HepG2 (cell line): Measurements from ENCODE around the gene SLC2A10. TPM values are rescaled to one million over a fixed set of nuclear protein-coding genes. Genes with fewer than 3 reads are reported as not detected.

Source experiments
- EP300 ChIP-seq, 3 experiments: sonication (generic) in 1 of 3; formaldehyde crosslinking in 1 of 3; IDR thresholded peaks; 2 replicates each; pipeline versions ENCODE4 v1.5.1 to v1.6.1; 2011 to 2020; ENCODE audit warnings: low read depth in 2 of 3, low read length in 2 of 3, borderline replicate concordance in 1 of 3, improper control_type of control experiment in 1 of 3, mild to moderate bottlenecking in 1 of 3, missing genetic modification reagents in 1 of 3, moderate library complexity in 1 of 3
- FOXO1 ChIP-seq: sonication (generic); formaldehyde crosslinking; IDR thresholded peaks from 2 replicates; pipeline ENCODE4 v1.4.0; 2020; ENCODE audit warnings: missing genetic modification reagents
- LCORL ChIP-seq, 2 experiments: fragments of 450-650 bp in 1 of 2; sonication (generic) in 1 of 2; formaldehyde crosslinking in 1 of 2; IDR thresholded peaks; 2 replicates each; pipeline versions ENCODE4 v1.5.0 to v1.6.1; 2017 to 2020; ENCODE audit warnings: antibody characterized with exemption in 1 of 2, missing genetic modification reagents in 1 of 2
- ZBTB42 ChIP-seq: sonication (generic); formaldehyde crosslinking; IDR thresholded peaks from 2 replicates; pipeline ENCODE4 v1.5.0; 2020; ENCODE audit warnings: mild to moderate bottlenecking, missing genetic modification reagents
- ZNF556 ChIP-seq: sonication (generic); formaldehyde crosslinking; IDR thresholded peaks from 2 replicates; pipeline ENCODE4 v1.4.0; 2020; ENCODE audit warnings: mild to moderate bottlenecking, missing genetic modification reagents, borderline replicate concordance
- ZNF780A ChIP-seq: sonication (generic); formaldehyde crosslinking; IDR thresholded peaks from 2 replicates; pipeline ENCODE4 v1.8.0; 2022; ENCODE audit warnings: mild to moderate bottlenecking, missing genetic modification reagents, moderate library complexity
- polyA plus RNA-seq, 8 experiments: library from polyadenylated mRNA; depleted of rRNA in 3 of 8; stranded (reverse) in 7 of 8; unstranded in 1 of 8; fragments of >200 nt; fragmentation: Illumina TruSeq in 4 of 8; extraction: Trizol in 4 of 8; gene quantifications; 2 replicates each; pipeline versions ENCODE4 v1.2.1 to v1.2.3, GENCODE V29; 2011 to 2016; ENCODE audit warnings: low read depth in 4 of 8, missing spikeins in 1 of 8, mixed read lengths in 1 of 8; ENCODE audit not compliant: insufficient read depth in 1 of 8
- total RNA-seq, 5 experiments: library from RNA; depleted of rRNA; stranded (reverse); fragments of >200 nt; fragmentation: Illumina TruSeq; extraction: Trizol; gene quantifications; 2 replicates each; pipeline ENCODE4 v1.2.3, GENCODE V29; 2016; ENCODE audit warnings: low read depth in 1 of 5
- TF ChIP-seq, protein P1 (sequence below): sonication (generic); formaldehyde crosslinking; IDR thresholded peaks from 2 replicates; pipeline ENCODE4 v1.4.0; 2020; ENCODE audit warnings: missing genetic modification reagents, low read depth, mild to moderate bottlenecking, borderline replicate concordance
- TF ChIP-seq, protein P2 (sequence below): sonication (generic); formaldehyde crosslinking; IDR thresholded peaks from 2 replicates; pipeline ENCODE4 v1.4.0; 2020; ENCODE audit warnings: mild to moderate bottlenecking, missing genetic modification reagents
- TF ChIP-seq, protein P3 (sequence below): sonication (generic); formaldehyde crosslinking; IDR thresholded peaks from 2 replicates; pipeline ENCODE4 v1.4.0; 2020; ENCODE audit warnings: missing genetic modification reagents
- TF ChIP-seq, protein P4 (sequence below): sonication (generic); formaldehyde crosslinking; IDR thresholded peaks from 2 replicates; pipeline ENCODE4 v1.4.0; 2020; ENCODE audit warnings: missing genetic modification reagents, borderline replicate concordance

SLC2A10 gene
- total and polyA plus RNA-seq, 2 of the 13 experiments (the other 11 are each of a cell fraction or from before 2014, with no cell fraction given), result 16.0 to 18.4 TPM

DNA sequence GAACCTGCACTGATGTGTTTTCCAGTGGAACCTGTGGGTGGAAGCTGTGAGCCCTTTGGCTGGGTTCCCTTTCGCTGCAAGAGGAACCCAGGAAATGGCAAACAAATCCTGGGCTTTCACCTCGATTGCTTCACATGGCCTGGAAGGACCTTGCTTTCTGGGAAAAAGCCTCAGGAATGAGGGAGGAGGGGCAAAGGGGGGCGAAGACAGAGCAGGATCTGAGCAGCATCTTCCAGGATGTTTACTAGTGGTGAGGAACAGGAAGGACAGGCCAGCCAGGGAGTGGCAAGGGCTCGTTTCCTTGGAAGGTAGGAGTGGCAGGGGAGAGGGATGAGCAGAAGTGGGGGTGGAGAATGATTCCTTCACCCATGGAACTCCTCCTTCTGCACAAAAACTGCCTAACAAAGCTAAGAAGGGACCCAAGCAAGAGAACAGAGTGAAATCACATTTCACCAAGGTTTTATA, 5.9 kb downstream of the SLC2A10 start (continued):
- TF ChIP-seq EP300 (IDR thresholded peaks at IDR 0.05; ENCODE audit: low read depth in 2 of 2, low read length in 2 of 2) (peak in 1 of 2 experiments; percentile 24; a peak in 1 of 4 replicates), EP300 (CRISPR knock-in tag; IDR thresholded peaks at IDR 0.05; ENCODE audit: borderline replicate concordance) (0 out of 2 replicates have a peak, but pooled peaks have one; percentile 18), FOXO1 (CRISPR knock-in tag) (0 out of 2 replicates have a peak, but pooled peaks have one; percentile 29), LCORL (IDR thresholded peaks at IDR 0.05) (no peak), LCORL (CRISPR knock-in tag; IDR thresholded peaks at IDR 0.05) (0 out of 2 replicates have a peak, but pooled peaks have one; percentile 42), ZNF780A (no peak), ZNF556 (CRISPR knock-in tag) (no peak), ZBTB42 (CRISPR knock-in tag) (no peak)
- TF ChIP-seq, protein P1, sequence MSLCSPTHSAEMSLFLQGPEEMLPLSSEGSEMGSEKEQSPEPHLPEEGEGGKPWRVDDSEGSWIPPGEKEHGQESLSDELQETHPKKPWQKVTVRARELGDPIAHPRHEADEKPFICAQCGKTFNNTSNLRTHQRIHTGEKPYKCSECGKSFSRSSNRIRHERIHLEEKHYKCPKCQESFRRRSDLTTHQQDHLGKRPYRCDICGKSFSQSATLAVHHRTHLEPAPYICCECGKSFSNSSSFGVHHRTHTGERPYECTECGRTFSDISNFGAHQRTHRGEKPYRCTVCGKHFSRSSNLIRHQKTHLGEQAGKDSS (CRISPR knock-in tag), result no peak
- TF ChIP-seq, protein P2, sequence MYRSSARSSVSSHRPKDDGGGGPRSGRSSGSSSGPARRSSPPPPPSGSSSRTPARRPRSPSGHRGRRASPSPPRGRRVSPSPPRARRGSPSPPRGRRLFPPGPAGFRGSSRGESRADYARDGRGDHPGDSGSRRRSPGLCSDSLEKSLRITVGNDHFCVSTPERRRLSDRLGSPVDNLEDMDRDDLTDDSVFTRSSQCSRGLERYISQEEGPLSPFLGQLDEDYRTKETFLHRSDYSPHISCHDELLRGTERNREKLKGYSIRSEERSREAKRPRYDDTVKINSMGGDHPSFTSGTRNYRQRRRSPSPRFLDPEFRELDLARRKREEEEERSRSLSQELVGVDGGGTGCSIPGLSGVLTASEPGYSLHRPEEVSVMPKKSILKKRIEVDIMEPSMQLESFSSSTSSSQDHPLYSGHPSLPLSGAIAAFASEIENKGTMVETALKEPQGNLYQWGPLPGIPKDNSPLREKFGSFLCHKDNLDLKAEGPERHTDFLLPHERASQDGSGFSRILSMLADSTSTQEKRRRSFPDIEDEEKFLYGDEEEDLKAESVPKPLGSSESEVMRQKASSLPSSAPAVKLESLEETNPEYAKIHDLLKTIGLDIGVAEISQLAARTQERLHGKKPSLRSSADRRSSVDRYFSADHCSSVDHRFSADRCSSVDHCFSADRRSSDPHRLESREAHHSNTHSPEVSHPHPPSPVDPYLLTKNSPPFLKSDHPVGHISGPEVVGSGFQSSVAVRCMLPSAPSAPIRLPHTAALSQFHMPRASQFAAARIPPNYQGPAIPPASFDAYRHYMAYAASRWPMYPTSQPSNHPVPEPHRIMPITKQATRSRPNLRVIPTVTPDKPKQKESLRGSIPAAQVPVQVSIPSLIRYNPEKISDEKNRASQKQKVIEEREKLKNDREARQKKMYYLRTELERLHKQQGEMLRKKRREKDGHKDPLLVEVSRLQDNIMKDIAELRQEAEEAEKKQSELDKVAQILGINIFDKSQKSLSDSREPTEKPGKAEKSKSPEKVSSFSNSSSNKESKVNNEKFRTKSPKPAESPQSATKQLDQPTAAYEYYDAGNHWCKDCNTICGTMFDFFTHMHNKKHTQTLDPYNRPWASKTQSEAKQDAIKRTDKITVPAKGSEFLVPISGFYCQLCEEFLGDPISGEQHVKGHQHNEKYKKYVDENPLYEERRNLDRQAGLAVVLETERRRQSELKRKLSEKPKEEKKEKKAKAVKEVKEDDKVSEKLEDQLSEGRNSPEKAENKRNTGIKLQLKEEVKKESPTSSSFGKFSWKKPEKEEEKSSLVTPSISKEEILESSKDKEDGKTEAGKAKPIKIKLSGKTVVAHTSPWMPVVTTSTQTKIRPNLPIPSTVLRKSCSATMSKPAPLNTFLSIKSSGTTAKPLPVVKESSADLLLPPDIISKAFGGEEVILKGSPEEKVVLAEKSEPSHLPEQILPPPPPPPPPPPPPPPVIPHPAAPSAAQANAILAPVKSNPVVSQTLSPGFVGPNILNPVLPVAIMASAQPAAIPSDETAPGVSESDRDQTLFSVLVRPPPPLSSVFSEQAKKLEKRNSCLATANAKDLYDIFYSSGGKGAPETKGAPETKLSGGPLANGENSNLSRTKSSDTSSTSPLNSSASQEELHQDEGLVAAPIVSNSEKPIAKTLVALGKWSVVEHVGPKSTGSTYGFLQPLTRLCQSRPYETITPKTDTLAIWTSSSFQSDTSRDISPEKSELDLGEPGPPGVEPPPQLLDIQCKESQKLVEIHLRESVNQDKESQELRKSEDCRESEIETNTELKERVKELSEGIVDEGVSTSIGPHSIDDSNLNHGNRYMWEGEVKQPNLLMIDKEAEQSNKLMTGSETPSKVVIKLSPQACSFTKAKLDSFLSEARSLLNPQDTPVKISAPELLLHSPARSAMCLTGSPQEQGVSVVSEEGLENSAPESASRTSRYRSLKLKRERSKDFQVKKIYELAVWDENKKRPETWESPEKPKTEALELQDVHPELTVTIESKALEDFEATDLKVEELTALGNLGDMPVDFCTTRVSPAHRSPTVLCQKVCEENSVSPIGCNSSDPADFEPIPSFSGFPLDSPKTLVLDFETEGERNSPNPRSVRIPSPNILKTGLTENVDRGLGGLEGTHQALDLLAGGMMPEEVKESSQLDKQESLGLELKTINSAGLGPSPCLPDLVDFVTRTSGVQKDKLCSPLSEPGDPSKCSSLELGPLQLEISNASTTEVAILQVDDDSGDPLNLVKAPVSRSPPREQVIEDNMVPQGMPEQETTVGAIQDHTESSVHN (CRISPR knock-in tag), result no peak
- TF ChIP-seq, protein P3, sequence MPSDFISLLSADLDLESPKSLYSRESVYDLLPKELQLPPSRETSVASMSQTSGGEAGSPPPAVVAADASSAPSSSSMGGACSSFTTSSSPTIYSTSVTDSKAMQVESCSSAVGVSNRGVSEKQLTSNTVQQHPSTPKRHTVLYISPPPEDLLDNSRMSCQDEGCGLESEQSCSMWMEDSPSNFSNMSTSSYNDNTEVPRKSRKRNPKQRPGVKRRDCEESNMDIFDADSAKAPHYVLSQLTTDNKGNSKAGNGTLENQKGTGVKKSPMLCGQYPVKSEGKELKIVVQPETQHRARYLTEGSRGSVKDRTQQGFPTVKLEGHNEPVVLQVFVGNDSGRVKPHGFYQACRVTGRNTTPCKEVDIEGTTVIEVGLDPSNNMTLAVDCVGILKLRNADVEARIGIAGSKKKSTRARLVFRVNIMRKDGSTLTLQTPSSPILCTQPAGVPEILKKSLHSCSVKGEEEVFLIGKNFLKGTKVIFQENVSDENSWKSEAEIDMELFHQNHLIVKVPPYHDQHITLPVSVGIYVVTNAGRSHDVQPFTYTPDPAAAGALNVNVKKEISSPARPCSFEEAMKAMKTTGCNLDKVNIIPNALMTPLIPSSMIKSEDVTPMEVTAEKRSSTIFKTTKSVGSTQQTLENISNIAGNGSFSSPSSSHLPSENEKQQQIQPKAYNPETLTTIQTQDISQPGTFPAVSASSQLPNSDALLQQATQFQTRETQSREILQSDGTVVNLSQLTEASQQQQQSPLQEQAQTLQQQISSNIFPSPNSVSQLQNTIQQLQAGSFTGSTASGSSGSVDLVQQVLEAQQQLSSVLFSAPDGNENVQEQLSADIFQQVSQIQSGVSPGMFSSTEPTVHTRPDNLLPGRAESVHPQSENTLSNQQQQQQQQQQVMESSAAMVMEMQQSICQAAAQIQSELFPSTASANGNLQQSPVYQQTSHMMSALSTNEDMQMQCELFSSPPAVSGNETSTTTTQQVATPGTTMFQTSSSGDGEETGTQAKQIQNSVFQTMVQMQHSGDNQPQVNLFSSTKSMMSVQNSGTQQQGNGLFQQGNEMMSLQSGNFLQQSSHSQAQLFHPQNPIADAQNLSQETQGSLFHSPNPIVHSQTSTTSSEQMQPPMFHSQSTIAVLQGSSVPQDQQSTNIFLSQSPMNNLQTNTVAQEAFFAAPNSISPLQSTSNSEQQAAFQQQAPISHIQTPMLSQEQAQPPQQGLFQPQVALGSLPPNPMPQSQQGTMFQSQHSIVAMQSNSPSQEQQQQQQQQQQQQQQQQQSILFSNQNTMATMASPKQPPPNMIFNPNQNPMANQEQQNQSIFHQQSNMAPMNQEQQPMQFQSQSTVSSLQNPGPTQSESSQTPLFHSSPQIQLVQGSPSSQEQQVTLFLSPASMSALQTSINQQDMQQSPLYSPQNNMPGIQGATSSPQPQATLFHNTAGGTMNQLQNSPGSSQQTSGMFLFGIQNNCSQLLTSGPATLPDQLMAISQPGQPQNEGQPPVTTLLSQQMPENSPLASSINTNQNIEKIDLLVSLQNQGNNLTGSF, result no peak
- TF ChIP-seq, protein P4, sequence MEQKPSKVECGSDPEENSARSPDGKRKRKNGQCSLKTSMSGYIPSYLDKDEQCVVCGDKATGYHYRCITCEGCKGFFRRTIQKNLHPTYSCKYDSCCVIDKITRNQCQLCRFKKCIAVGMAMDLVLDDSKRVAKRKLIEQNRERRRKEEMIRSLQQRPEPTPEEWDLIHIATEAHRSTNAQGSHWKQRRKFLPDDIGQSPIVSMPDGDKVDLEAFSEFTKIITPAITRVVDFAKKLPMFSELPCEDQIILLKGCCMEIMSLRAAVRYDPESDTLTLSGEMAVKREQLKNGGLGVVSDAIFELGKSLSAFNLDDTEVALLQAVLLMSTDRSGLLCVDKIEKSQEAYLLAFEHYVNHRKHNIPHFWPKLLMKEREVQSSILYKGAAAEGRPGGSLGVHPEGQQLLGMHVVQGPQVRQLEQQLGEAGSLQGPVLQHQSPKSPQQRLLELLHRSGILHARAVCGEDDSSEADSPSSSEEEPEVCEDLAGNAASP (CRISPR knock-in tag), result peak; percentile 96; the same call in 1 of the 2 replicates
